Progenitor cell of endocrine pancreas (in vitro differentiated cells): ENCODE measurements around the gene CHAMP1. TPM values are rescaled to one million over a fixed set of nuclear protein-coding genes. Genes with fewer than 3 reads are reported as not detected.

Experiments used
- DNase-seq: peaks from one replicate; pipeline ENCODE4 v3.0.0; 2021; ENCODE audit warnings: low spot score; ENCODE audit not compliant: unreplicated experiment
- H3K27ac Mint-ChIP-seq: 2 replicates; pipeline ENCODE4 v1.8.0; 2021; ENCODE audit warnings: mild to moderate bottlenecking, moderate library complexity, mixed read lengths
- H3K27me3 Mint-ChIP-seq: 2 replicates; pipeline ENCODE4 v1.8.0; 2021; ENCODE audit warnings: mixed read lengths
- H3K36me3 Mint-ChIP-seq: 2 replicates; pipeline ENCODE4 v1.8.0; 2022; ENCODE audit warnings: mixed read lengths; ENCODE audit not compliant: insufficient read depth
- H3K4me1 Mint-ChIP-seq: 2 replicates; pipeline ENCODE4 v1.8.0; 2021; ENCODE audit warnings: low read depth, mixed read lengths
- H3K4me3 Mint-ChIP-seq: 2 replicates; pipeline ENCODE4 v1.8.0; 2021; ENCODE audit warnings: low read depth, mild to moderate bottlenecking, moderate library complexity, mixed read lengths
- H3K9me3 Mint-ChIP-seq: 2 replicates; pipeline ENCODE4 v1.8.0; 2021; ENCODE audit warnings: low read depth, mixed read lengths
- CTCF ChIP-seq: fragments of 200-600 bp; sonication (generic); IDR thresholded peaks from one replicate; pipeline ENCODE4 v1.5.0; 2021; ENCODE audit warnings: antibody characterized with exemption, mild to moderate bottlenecking; ENCODE audit not compliant: unreplicated experiment
- total RNA-seq: library from RNA; stranded (reverse); gene quantifications from 2 replicates; pipeline ENCODE4 v1.2.1, GENCODE V29; 2021

CHAMP1 gene
- total RNA-seq, 1 donor from 2014 or later, result 39.8 TPM

- no peak for TF ChIP-seq CTCF
- peaks cover 6% of the 10 kb centered on the region for H3K36me3 Mint-ChIP-seq
- H3K9me3 Mint-ChIP-seq, result no peaks in the 10 kb centered on the region
- no peak for DNase-seq
- no peak overlapping the region for H3K27ac Mint-ChIP-seq
- H3K27me3 Mint-ChIP-seq, result no peaks in the 10 kb centered on the region
- H3K4me3 Mint-ChIP-seq, result no peak overlapping the region
- H3K4me1 Mint-ChIP-seq, result peaks cover 9% of the 10 kb centered on the region
Measured at GRCh38 chr13:114310956-114311355, 3.3 kb upstream of the CHAMP1 start.

- DNase-seq, result no peak
Measured at GRCh38 chr13:114311387-114311786, 2.9 kb upstream of the CHAMP1 start.

DNA sequence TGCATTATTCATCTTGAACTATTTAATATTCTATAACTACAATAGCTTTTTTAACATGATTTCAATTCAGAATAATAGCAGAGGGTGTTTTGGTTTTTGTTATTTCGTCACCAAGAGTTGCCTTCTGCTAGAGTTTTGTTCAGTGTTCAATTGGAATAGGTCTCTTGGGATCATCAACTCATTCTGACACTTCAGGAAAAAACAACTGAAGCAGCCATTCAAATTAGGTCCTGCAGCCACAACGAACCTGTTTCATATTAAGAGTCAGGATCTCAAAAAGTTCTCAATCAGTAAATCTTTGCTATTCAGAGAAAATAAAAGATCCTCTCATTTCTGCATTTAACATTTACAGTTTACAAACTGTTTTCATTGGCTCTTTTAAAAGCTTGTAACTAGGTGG is 2.4 kb upstream of the CHAMP1 start:
- peaks cover 12% of the 10 kb centered on the region for H3K4me1 Mint-ChIP-seq
- TF ChIP-seq CTCF, result no peak
- H3K4me3 Mint-ChIP-seq, result no peak overlapping the region
- H3K27me3 Mint-ChIP-seq, result no peaks in the 10 kb centered on the region
- peaks cover 7% of the 10 kb centered on the region for H3K36me3 Mint-ChIP-seq
- DNase-seq, result no peak
- H3K27ac Mint-ChIP-seq, result no peak overlapping the region
- no peaks in the 10 kb centered on the region for H3K9me3 Mint-ChIP-seq

More at GRCh38 chr13:114311387-114311786, 2.9 kb upstream of the CHAMP1 start:
- Mint-ChIP-seq H3K36me3 (peaks cover 6% of the 10 kb centered on the region), H3K9me3 (no peaks in the 10 kb centered on the region), H3K27ac (no peak overlapping the region), H3K4me3 (no peak overlapping the region), H3K27me3 (no peaks in the 10 kb centered on the region), H3K4me1 (peaks cover 9% of the 10 kb centered on the region)
- TF ChIP-seq CTCF, result no peak

GRCh38 chr13:114313061-114313860 is 1.0 kb upstream of the CHAMP1 start:
- no peak for TF ChIP-seq CTCF
- Mint-ChIP-seq H3K27ac (peak overlapping the region; percentile 96), H3K36me3 (peaks cover 4% of the 10 kb centered on the region), H3K9me3 (no peaks in the 10 kb centered on the region), H3K27me3 (no peaks in the 10 kb centered on the region), H3K4me1 (peaks cover 15% of the 10 kb centered on the region), H3K4me3 (peak overlapping the region; percentile 80)
- DNase-seq, result no peak

- peak overlapping the region; percentile 95 for H3K27ac Mint-ChIP-seq
- no peaks in the 10 kb centered on the region for H3K9me3 Mint-ChIP-seq
- H3K36me3 Mint-ChIP-seq, result peaks cover 9% of the 10 kb centered on the region
- H3K4me1 Mint-ChIP-seq, result peaks cover 24% of the 10 kb centered on the region
- no peaks in the 10 kb centered on the region for H3K27me3 Mint-ChIP-seq
- peak overlapping the region; percentile 85 for H3K4me3 Mint-ChIP-seq
- DNase-seq, result no peak
- no peak for TF ChIP-seq CTCF
Measured at GRCh38 chr13:114315074-114315785, 927 bp downstream of the CHAMP1 start.
